Measurements from ENCODE around the gene THSD4.
"Not testable (repeated sequence)": the region's sequence is repeated elsewhere in the genome, so short reads cannot be mapped to it uniquely, and the experiment has no call there.

Gene THSD4

GRCh38 chr15:71171195-71171594 lies 55.9 kb downstream of the THSD4 start:
- Histone ChIP-seq H3K4me3 (no peak overlapping the region), H3K27ac (no peak overlapping the region)
- no peak for TF ChIP-seq CTCF (IDR thresholded peaks at IDR 0.05)
- no peak for DNase-seq (ENCODE audit: low spot score)

GRCh38 chr15:71174360-71174759 lies 59.1 kb downstream of the THSD4 start:
- not testable (repeated sequence) for H3K4me3 ChIP-seq; H3K27ac ChIP-seq; DNase-seq (ENCODE audit: low spot score)

- no peak for DNase-seq (ENCODE audit: low spot score)
- no peak for TF ChIP-seq CTCF (IDR thresholded peaks at IDR 0.05)
- H3K4me3 ChIP-seq: no peak overlapping the region
- H3K27ac ChIP-seq: no peak overlapping the region
Measured at GRCh38 chr15:71180986-71181853, 65.9 kb downstream of the THSD4 start.

GRCh38 chr15:71182522-71182921 lies 67.3 kb downstream of the THSD4 start:
- no peak for TF ChIP-seq CTCF (IDR thresholded peaks at IDR 0.05)
- Histone ChIP-seq H3K27ac (no peak overlapping the region), H3K4me3 (no peak overlapping the region)
- DNase-seq (ENCODE audit: low spot score): no peak

GRCh38 chr15:71183063-71183462 lies 67.8 kb downstream of the THSD4 start:
- DNase-seq (ENCODE audit: low spot score): peak; percentile 40
- Histone ChIP-seq H3K27ac (no peak overlapping the region), H3K4me3 (no peak overlapping the region)
- TF ChIP-seq CTCF (IDR thresholded peaks at IDR 0.05): no peak

- no peak for DNase-seq (ENCODE audit: low spot score)
- H3K4me3 ChIP-seq: no peak overlapping the region
- no peak for TF ChIP-seq CTCF (IDR thresholded peaks at IDR 0.05)
- H3K27ac ChIP-seq: no peak overlapping the region
Measured at GRCh38 chr15:71185706-71186105, 70.4 kb downstream of the THSD4 start.

- no peak for DNase-seq (ENCODE audit: low spot score)
- no peak for TF ChIP-seq CTCF (IDR thresholded peaks at IDR 0.05)
- Histone ChIP-seq H3K27ac (no peak overlapping the region), H3K4me3 (no peak overlapping the region)
Measured at GRCh38 chr15:71186267-71186666, 71.0 kb downstream of the THSD4 start.
